ENCODE data around the gene VAV1. TPM values are rescaled to one million over a fixed set of nuclear protein-coding genes. Genes with fewer than 3 reads are reported as not detected.

VAV1 gene
- total and polyA plus RNA-seq, 2 of the 8 experiments (the other 6 are each of a cell fraction or from before 2014, with no cell fraction given): 0.21 to 0.22 TPM

DNA sequence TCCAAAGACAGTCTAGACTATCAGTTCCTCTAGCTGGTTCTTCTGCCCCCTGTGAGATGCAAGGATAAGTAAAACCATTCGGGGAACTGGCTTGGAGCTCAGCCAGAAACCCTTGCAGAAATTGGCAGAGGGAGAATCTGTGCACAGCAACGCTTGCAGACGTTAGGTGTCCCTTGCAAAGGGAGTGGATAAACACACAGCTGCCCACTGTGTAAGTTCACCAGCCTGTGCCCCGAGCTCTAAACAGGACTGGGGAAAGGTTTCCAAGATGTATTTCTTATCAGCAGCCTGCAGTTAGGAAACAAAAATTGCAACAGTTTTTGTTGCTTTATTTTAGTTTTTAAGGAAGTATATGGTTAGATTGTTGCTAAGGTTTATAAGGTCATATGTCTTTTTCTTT, 95.8 kb downstream of the VAV1 start:
- FAIRE-seq (no peak), DNase-seq (ENCODE audit: low read depth in 1 of 2, low spot score in 2 of 2) (no peak)
- Histone ChIP-seq H2BK12ac (ENCODE audit: low read depth, low read length) (no peak overlapping the region), H3K23ac (ENCODE audit: insufficient read length) (no peak overlapping the region), H3K4me3 (ENCODE audit: extremely low read depth in 1 of 4, insufficient read depth in 2 of 4, low read depth in 3 of 4, low read length in 4 of 4) (no peak overlapping the region), H4K91ac (replicated peaks; ENCODE audit: insufficient read length, low read length) (no peak overlapping the region), H3K18ac (ENCODE audit: extremely low read depth, low read length) (no peak overlapping the region), H3K9ac (replicated peaks in 1 of 4; ENCODE audit: extremely low read depth in 1 of 4, low read depth in 3 of 4, low read length in 3 of 4) (no peak overlapping the region), H2AK5ac (ENCODE audit: low read depth, low read length) (no peak overlapping the region), H2BK20ac (ENCODE audit: low read length) (no peak overlapping the region), H3K23me2 (ENCODE audit: low read depth, low read length) (no peaks in the 10 kb centered on the region), H3K27ac (ENCODE audit: low read depth, low read length) (no peak overlapping the region), H4K8ac (ENCODE audit: extremely low read depth, insufficient read depth, low read length) (no peak overlapping the region), H3K9me3 (ENCODE audit: insufficient read depth in 2 of 2, low read depth in 1 of 2, low read length in 1 of 2) (peaks cover 3 to 44% of the 10 kb centered on the region in 2 experiments; a peak in 3 of 4 replicates), H3K27me3 (replicated peaks in 1 of 4; ENCODE audit: control insufficient read depth in 3 of 4, extremely low read depth in 1 of 4, insufficient read depth in 3 of 4, low read length in 3 of 4) (no peaks in the 10 kb centered on the region), H2BK5ac (ENCODE audit: low read depth, low read length) (no peak overlapping the region), H3K79me2 (ENCODE audit: control insufficient read depth in 1 of 2, insufficient read depth in 2 of 2, low read length in 2 of 2) (no peaks in the 10 kb centered on the region), H3K56ac (replicated peaks; ENCODE audit: insufficient read length, low read depth, low read length) (no peak overlapping the region), H2BK15ac (ENCODE audit: low read length) (no peak overlapping the region), H3K79me1 (ENCODE audit: low read depth, low read length) (no peaks in the 10 kb centered on the region), H3K4ac (replicated peaks; ENCODE audit: insufficient read length, low read depth, low read length) (no peak overlapping the region), H3K14ac (ENCODE audit: insufficient read length) (no peak overlapping the region), H4K20me1 (replicated peaks in 1 of 2; ENCODE audit: control insufficient read depth in 1 of 2, insufficient read depth in 2 of 2, low read length in 2 of 2) (no peaks in the 10 kb centered on the region), H3K4me2 (ENCODE audit: insufficient read depth in 1 of 2, low read depth in 2 of 2, low read length in 2 of 2) (no peak overlapping the region), H2AFZ (ENCODE audit: low read length) (no peak overlapping the region), H4K5ac (ENCODE audit: insufficient read length, low read depth, low read length) (no peak overlapping the region), H2BK120ac (replicated peaks; ENCODE audit: low read depth, low read length) (no peak overlapping the region), H3K4me1 (replicated peaks in 1 of 4; ENCODE audit: control insufficient read depth in 3 of 4, insufficient read depth in 4 of 4, low read length in 3 of 4) (no peaks in the 10 kb centered on the region), H3K36me3 (ENCODE audit: control insufficient read depth in 2 of 4, insufficient read depth in 4 of 4, low read length in 3 of 4) (no peaks in the 10 kb centered on the region)
- WGBS, 2 experiments (ENCODE audit: extremely low coverage in 1 of 2, insufficient coverage in 1 of 2, insufficient read length in 1 of 2, insufficient replicate concordance in 2 of 2, low coverage in 1 of 2, low lambda C conversion rate in 2 of 2, missing lambda C conversion rate in 1 of 2): 72% methylated on average over 4 of the region's 4 CpGs; no CpG with 5 or more reads in 1 of the 2 experiments
- ChIA-PET POLR2A (ENCODE audit: partially characterized antibody) (no interaction called here), CTCF (ENCODE audit: partially characterized antibody) (interaction anchor here (0.9 to 1.1 kb wide), 2 partner anchors 8 to 199 kb away, joined by 3 to 4 read pairs; no protein-coding TSS in a partner anchor)
- no peak for TF ChIP-seq SAP30 (IDR thresholded peaks at IDR 0.05; ENCODE audit: insufficient read depth, insufficient replicate concordance, low read length)
- TF ChIP-seq NANOG (IDR thresholded peaks at IDR 0.05; ENCODE audit: insufficient read depth, low read depth, low read length, poor library complexity, severe bottlenecking): no peak
- no peak for TF ChIP-seq POU5F1 (IDR thresholded peaks at IDR 0.05; ENCODE audit: low read depth, low read length)
- no peak for TF ChIP-seq NRF1 (IDR thresholded peaks at IDR 0.05; ENCODE audit: low read depth, low read length)
- no peak for TF ChIP-seq RNF2 (IDR thresholded peaks at IDR 0.05; ENCODE audit: borderline replicate concordance, low read depth, low read length, missing control alignments, poor library complexity, severe bottlenecking)

Data from H1 (cell line).